ENCODE results near the gene ZYG11A.

DNA sequence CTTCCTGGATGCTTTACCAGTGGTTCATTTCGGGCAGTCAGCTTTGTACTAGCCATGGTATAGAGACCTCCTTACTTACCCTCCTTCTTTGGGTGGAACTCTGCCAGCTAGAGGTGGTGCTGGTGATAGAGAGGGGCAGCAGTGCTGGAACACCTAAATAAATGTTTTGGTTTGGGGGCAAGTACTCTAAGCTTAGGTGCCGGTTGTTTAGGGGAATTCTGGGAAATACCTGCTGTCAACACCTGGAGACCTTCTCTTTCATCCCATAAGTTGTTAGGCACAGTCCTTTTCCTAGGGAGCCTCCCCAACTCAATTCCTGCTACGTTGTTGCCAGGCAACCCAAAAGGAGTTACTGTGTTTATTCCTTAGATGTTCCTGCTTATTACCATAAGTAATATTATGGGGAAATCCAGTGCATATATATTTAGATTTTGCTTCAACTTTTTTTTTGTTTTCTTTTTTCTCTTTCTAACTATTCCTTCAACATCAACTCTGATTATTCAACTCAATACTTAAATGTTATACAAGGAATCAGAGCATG, 101.4 kb downstream of the ZYG11A start:
- TF ChIP-seq, protein P1, sequence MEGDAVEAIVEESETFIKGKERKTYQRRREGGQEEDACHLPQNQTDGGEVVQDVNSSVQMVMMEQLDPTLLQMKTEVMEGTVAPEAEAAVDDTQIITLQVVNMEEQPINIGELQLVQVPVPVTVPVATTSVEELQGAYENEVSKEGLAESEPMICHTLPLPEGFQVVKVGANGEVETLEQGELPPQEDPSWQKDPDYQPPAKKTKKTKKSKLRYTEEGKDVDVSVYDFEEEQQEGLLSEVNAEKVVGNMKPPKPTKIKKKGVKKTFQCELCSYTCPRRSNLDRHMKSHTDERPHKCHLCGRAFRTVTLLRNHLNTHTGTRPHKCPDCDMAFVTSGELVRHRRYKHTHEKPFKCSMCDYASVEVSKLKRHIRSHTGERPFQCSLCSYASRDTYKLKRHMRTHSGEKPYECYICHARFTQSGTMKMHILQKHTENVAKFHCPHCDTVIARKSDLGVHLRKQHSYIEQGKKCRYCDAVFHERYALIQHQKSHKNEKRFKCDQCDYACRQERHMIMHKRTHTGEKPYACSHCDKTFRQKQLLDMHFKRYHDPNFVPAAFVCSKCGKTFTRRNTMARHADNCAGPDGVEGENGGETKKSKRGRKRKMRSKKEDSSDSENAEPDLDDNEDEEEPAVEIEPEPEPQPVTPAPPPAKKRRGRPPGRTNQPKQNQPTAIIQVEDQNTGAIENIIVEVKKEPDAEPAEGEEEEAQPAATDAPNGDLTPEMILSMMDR (IDR thresholded peaks at IDR 0.05; ENCODE audit: low read length), result no peak
- TF ChIP-seq EZH2 (IDR thresholded peaks at IDR 0.05; ENCODE audit: borderline replicate concordance, low read length), result no peak
